GM21390 (cell line): ENCODE results near the gene KCNJ11.

Source experiments
- ATAC-seq: cut with Tn5 transposase; IDR thresholded peaks from one replicate; pipeline ENCODE4 v1.9.1; 2021; ENCODE audit not compliant: unreplicated experiment

Gene KCNJ11

DNA sequence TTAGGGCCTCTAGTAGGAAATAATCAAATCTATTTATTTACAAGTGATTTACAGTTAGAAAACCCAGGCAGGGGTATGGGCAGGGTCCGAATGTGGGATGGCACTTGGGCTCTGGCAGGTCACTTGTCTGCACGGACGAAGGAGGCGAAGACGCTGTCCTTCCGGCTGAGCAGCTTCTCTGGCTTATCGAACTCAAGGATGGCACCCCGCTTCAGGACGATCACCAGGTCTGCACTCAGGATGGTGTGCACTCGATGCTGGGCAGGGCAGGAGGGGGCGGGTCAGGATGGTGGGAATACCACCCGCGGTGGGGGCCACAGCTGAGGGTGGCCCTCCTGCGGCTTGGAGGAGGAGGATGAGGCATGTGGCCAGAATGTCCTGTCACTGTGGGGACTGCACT, 4.4 kb upstream of the KCNJ11 start:
- no peak for ATAC-seq

DNA sequence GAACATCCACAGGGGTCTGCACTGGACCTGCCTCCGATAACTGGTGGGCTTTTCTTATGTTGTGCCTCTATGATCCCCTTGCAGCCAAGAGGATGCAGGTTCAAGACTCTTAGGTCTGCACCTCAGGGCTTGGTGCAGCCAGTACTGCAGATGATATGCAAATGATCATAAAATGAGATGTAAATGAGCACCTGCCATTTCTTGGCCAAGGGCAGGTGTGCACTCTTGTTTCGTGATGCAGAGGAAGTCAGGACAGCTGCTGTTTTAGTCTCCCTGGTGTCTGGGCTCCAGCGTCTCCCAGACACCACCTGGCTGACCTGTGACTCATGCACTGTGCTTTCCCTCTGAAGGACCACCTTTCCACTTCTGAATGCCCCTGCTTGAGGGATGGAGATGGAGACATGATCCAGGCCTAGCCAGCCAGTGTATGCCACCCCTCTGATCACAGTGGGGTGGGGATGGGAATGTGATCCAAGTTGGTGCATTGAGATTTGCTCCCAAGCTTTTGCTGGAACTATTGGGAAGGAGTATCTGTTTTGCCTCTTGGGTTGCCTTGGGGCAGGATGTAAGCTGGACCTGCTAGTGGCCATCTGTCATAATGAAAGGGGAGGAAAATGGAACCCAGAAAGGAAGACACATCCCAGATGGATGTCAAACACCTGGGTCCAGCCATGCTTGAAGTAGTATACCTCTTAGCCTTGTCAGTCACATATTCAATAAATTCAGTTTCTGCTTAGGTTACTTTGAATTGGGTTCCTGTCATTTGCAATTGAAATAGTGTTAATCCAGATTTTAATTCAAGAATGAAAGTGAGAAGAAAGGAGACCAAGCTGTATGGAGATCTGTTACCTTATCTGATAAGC, 3.3 kb upstream of the KCNJ11 start:
- no peak for ATAC-seq

DNA sequence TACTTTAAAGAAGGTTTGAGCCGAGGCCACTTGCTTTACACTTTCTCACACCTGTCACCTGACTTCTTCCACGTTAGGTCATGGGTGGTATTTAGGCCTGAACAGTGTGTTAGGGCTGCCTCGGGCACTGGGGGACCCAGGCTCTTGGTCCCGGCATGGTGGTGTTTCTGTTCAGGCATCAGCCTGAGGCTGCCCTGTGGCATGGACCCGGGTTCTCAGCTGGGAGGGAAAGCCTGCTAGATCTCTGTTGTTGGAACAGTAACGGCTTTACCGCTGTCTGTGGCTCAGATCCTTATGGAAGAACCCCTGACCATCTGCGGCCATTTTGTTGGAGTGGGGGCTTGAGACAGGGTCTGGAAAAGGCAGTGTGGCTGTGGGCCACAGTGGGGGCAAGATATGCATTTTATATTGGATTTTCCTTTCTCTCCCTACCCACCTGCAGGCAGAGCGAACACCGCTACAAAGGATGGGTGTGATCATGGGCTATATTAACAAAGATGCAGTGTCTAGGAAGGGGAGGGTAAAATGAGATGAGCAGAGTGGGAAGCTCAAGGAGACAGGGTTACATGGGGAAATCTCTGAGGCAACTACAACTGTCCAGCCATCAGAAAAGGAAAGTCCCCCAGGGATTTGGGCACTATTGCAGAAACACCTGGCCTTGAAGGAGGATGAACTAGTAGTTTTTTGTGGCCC, 1.6 kb upstream of the KCNJ11 start:
- no peak for ATAC-seq

DNA sequence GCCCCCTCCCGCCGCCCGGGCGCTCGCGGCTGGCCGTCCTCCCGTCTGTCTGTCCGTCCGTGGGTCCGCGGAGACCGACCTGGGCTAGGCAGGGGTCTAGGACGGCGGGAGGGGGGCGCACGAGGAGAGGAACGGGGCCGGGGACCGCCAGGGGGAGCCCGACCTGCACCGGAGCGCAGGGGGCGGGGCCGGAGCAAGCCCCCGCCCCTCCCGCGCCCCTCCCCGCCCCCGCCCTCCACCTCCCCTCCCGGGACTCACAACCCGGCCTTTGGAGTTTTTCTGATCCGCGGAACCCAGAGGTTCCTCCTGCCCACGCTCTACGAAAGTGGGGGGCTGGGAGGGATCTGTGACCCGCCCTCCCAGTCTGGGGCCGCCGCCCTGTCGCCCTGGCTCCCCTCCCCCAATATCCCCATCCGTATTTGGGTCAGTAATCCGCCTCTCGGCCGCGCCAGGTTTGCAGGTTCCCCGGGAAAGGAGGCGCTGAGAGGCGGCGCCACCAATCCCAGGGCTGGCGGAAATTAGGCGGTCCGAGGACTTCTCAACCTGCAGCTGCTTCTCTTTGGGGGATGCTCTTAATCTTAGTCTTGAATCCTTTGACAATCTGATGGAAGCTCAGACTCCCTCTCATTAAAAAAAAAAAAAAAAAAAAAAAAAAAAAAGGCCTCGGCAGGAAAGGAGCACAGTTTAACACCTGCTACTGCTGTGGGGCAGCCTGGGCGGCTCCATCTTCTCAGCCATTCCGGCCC, 925 bp upstream of the KCNJ11 start:
- ATAC-seq, result peak; percentile 57

DNA sequence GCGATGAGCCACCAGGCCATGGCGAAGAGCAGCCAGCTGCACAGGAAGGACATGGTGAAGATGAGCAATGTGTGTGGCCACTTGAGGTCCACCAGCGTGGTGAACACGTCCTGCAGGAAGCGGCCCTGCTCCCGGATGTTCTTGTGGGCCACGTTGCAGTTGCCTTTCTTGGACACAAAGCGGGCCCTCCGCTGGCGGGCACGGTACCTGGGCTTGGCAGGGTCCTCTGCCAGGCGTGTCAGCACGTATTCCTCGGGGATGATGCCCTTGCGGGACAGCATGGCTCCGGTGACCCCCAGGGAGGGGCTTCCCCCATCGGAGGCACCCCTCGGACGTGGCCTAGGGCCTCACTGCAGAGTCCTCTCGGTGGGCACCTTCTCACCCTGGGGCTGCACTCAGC, 648 bp downstream of the KCNJ11 start:
- ATAC-seq, result no peak

DNA sequence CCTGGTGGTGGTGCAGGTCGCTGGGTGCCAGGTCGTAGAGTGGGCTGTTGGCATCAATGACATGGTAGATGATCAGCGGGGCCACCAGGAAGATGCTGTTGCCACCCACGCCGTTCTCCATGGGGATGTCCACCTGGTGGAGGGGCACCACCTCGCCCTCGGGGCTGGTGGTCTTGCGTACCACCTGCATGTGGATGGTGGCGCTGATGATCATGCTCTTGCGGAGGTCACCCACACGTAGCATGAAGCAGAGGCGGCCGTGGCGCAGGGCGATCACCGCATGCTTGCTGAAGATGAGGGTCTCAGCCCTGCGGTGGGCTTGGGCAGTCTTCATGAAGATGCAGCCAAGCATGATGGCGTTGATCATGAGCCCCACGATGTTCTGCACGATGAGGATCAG, 1.2 kb downstream of the KCNJ11 start:
- ATAC-seq, result no peak

DNA sequence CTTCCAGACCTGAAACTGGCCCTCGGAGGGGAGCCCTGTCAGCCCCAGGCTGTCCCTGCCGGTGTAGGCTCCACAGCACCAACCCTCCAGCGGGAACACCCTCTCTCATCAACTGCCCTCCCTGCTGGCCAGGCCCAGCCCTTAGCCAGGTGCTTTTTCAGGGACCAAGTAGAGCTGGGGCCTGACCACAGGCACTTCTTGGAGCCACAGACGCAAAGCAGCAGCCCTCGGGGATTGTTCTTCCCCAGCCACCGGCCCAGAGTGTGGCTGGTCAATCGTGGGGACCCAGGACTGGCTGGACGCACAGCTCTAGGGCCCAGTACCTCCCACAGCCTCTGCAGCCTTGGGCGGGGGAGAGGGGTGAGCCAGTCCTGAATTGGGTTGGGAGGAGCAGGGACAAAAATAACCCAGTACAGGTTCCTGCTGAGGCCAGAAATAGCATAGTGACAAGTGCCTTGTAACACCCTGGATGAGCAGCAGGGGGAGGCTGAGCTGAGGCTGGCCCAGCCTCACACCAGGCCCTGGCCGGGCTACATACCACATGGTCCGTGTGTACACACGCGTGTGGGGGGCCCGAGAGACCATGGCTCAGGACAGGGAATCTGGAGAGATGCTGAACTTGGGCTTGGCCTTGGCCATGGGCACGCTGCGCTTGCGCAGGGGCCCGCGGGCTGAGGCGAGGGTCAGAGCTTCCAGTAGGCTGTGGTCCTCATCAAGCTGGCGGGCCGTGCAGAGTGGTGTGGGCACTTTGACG, 2.0 kb downstream of the KCNJ11 start:
- peak; percentile 58 for ATAC-seq

DNA sequence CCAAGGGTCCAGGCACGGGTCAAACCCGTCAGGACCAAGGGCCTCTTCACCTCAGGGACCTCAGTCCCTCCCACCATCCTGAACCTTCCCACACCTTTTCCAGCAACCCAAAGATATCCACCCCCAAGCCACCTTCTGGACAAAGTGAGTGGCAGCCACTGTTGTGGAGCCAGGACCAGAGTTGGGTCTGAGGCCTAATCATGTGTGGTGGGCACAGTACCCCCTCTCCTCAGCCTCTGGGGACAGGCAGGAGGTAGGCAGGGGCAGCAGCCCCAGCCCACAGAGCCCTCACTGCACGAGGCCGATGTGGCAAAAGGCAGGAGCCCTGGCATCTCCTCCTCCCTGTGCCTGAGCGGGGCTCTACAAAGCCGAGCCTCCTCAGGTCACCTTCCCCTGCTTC, 2.5 kb downstream of the KCNJ11 start:
- no peak for ATAC-seq

DNA sequence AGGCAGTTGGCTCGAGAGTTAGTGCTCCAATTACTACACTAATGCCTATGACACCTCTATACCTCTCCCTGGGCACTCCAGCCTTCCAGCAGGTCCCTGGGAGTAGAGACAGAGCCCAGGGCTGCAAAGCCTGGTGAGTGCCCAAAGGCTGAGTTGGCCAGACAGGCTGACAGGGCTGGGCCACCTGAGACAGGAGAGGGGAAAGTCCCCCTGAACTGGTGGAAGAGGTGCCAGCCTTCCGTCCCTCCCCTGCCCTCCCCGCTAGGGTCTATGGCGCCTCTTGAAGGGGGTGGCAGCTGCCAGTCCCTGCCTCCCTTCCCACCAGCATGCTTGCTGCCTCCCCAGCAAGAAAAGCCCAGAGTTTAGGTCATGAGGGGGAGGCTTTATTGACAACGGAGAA, 3.0 kb downstream of the KCNJ11 start:
- ATAC-seq, result no peak

DNA sequence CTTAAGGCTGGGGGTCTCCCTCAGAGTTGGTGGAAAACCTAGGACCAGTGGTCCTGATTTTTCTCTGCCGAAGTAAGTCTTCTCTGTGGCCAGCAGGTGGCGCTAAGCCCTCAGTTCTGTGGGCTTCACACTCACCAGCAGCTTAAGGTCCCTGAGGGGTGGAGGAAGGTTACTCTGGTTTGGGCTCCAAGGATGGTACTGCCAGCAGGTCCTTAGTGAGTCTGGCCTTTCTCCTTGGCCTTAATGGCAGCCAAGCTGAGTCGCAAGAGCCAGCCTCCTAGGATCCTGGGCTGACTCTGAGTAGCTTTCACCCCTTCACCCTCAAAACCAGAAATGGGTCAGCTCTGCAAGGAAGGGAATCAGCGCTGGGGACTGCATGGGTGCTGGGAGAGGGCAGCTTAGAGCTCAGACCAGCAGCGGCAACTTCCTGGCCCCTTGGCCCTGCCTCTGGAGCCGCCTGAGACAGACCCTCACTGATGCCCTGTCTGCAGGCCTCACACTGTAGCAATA, 4.4 kb downstream of the KCNJ11 start:
- peak; percentile 61 for ATAC-seq

DNA sequence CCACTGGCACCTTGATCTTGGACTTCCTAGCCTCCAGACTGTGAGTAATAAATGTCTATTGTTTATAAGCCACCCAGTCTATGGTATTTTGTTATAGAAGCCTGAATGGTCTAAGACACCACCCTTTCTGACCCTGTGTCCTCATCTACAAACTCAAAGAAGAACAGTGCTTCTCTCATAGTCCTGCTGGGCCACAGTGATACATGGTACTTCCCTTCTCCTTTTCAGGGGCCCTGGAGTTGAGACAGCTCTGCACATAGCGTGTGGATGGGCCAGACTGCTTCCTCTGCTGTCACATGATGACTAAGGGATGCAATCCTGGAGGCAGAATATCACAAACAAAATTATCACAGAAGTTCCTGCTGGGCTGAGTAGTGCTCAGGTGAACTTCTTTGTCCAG, 5.0 kb downstream of the KCNJ11 start:
- no peak for ATAC-seq

DNA sequence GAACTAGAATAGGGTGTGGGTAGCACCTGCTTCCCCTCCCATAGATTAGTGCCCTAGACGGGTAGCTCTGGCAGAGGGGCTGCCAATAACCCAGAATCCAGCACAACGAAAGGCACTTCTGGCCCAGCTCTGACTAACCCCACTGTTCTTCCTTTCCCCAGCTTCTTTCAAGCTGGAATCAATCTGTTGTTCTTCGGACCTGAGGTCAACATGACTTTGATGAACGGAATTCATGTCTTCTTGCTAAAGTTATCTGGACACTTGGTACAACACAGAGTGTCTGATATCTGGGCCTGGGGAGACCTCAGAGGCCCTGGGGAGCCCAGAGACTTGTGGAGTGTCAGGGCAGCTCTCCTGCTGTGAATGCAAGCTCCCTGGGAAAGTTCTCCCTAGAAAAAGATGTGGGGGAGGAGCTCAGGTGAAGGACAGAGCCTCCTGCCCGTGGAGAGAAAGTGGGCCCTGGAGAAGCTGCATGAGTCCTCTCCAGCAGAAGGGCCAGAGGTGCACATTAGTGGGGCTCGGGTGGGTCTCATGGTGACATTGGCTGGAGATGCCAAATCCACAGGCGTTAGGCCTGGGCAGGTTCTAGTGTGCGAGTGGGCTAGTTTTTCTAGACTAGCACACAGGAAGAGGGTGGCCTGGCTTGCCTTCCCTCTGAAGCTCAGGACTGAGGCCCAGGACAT, 6.3 kb downstream of the KCNJ11 start:
- ATAC-seq, result no peak

DNA sequence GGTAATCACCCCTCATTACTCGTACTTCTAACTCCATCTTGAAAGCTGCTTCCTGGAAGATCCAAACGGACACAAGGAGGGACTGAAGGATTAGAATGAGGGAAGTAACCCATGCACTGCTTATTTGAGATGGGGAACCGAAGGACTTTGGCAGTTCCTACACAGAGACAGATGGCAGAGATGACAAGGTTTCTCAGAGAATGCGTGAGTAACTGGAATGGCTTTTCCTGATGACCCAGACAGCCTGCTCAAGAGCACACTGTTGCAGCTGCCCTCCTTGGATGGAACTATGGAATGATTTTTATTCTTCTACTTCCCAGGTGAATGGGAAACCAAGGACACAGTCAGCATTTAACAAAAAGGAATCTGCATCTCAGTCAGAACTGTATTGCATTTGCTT, 7.3 kb downstream of the KCNJ11 start:
- no peak for ATAC-seq

DNA sequence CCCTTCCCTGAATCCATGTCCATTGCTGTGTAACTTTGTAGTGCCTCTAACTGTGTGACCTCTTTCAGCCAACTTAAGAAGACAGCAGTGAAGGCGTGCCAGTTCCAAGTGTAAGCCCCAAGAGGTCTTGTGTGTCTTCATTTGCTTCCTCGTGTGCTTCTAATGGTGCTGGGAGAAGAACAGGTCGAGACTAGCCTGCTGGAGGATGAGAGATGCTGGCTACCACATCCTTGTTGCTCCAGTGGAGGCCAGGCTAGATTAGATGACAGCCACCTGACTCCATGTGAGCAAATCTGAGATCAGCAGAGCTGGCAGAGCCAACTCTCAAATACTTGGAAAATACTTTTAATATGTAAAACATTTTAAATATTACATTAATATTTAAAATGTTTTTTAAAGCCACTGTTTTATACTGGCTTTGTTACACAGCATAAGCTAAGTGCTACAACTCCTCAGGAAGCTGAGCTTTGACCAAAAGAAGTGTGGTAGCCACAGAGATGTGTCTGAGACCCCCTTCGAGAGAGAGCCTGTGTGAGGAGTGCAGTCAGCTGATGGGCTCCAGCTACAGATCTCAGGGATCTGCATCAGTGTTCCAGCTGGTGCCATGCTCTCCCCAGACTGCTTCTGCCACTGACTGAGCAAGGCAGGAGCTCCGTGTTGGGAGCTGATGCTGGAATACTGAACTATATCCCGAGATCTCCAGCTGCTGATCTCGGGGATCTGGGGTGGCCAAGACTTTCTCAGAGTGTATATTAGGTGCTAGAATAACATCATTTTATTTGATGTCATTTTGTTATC, 8.9 kb downstream of the KCNJ11 start:
- ATAC-seq, result no peak

DNA sequence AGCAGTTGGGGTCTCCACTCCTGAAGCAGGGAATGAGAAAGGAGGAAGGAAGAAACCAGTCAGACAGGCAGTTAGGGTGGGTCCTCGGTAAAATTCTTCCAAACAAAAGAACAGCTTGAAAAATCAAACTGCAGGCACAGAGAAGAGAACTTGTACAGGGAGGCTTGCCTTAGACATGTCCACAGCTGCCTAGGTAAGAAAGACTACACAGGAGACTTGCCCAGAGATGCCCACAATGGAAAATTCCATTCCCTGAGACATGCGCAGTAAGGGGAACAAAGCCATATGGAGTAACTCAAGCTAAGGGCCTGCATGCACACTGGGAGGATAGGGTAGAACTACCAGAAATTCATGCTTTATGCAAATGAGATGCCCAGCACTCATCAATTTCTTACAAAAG, 9.8 kb downstream of the KCNJ11 start:
- no peak for ATAC-seq

DNA sequence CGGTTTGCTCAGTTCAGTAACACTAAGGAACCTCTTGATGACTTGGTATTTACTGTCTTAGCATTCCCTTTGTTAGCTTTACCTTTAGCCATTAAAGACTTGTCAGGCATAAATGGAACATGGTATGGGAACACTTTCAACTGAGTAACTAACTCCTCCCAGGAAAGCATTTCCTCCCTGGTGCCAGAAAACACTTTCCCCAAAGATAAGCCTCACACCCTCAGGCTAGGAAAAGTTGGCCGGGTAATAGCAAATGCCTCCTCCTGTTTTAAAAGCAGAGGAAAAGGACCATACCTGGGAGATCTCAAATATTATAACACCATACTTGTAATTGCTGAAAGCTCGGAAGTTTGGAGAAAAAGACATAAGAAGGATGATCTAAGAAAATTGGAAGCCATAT, 12.0 kb downstream of the KCNJ11 start:
- ATAC-seq, result no peak

DNA sequence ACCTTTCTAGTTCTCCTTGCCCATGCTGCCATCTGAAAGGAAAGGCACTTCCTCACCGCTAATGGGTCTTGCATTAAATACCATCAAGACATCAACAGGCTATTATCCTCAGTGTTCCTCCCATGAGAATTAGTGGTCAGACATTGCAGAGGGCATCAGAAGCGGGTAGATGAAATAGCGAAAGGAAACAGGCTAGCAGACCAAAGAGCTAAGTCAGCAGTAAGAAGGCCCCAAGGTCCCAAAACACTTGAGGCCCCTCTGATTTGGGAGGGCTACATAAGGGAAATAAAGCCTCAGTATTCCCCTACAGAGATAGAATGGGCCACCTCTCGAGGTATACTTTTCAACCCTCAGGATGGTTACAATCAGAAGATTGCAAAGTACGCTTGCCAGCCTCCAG, 12.9 kb downstream of the KCNJ11 start:
- no peak for ATAC-seq

DNA sequence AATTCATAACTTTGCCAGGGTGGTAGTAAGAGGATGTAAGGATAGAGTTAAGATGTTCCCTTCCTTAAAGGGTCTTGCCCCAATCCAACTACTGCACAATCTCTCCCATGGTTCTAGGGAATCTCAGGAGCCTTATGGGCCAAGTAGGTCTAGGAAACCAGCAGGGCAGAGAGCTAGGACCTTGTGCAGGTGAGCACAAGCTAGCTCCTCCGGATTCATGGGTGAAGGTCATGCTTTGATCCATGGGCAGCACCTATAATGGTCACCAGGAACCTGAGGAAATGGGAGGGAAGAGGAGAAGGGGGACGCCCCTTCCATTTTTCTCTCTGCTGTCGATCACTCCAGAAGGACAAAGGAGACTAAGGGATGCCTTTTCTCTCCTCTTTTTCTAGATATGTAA, 16.8 kb downstream of the KCNJ11 start:
- no peak for ATAC-seq

DNA sequence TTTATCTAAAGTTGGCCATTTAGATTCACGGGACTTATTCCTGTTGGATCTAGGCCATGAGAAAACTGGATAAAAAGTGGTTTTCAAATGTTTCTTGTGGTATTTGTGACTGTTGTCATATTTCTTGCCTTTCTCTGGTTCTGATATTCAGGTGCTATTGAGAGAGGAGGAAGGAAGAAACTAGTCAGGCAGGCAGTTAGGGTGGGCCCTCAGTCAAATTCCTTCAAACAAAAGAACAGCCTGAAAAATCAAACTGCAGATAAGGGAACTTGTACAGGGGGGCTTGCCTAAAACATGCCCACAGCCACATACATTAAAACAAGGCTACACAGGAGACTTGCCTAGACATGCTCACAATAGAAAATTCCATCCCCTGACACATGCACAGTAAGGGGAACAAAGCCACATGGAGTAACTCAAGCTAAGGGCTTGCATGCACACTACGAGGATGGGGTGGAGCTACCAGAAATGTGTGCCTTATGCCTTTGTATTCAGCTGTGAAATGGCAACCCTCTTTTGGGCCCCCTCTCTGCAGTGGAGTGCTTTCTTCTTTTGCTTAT, 18.7 kb downstream of the KCNJ11 start:
- no peak for ATAC-seq
